Embryonic facial prominence (tissue), 1 donor: ENCODE results near the gene ZFP91.

ENCODE experiments used
- DNase-seq: peaks from one replicate; pipeline ENCODE4 v3.0.0-alpha.2; 2016; ENCODE audit errors: extremely low spot score

Gene ZFP91

DNA sequence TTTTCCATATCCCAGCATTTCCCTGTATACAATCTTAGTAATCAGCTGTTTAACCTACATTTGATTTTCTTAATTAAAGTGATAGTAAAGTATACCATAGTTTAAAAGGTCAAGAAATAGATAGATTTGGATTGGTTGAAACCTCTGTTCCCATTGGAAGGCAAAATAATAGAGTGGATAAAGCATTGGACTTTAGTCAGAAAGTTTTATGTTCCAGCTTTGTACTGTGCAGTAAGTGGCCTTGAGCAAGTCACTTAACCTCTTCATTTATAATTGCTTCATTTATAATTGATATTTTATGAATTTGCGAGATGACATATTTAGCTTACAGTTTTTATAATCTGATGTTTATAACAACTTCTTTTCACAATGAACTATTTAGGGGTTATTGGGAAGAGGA, 3.6 kb downstream of the ZFP91 start:
- no peak for DNase-seq

DNA sequence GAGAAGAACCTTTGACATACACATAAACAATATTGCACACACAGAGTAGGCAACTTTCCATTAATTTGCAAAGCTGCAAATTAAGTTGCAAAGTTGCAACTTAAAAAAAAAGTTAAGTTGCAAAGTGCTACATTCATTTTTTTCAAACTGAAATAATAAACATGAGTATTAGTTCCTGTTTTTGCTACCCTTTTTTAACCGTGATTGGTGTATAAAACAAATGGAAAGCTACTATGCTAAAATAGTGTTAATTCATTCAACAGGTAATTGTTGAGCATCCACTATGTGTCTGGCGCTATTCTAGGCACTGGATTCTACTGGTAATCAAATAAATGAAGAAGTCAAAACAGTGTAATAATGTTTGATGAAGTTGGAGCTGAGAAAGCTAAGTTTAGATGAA, 8.1 kb downstream of the ZFP91 start:
- no peak for DNase-seq

DNA sequence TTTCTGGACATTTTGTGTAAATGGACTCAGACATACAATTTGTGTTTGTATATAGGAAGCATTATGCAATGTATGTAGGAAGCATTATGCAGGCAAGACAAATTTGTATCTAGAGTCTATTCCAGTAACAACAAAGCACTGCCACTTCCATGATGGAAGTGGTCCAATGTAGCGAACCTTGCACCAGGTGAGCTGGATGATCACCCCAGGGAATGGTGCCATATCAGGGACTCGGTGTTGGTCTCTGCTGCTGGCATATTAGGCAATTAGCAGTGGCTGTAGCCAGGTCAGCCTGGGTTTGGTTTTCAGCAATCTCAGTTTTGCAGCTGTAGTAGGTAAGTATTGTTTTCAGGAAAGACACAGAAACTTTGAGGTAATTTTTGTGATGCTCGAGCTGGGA, 12.8 kb downstream of the ZFP91 start:
- no peak for DNase-seq

DNA sequence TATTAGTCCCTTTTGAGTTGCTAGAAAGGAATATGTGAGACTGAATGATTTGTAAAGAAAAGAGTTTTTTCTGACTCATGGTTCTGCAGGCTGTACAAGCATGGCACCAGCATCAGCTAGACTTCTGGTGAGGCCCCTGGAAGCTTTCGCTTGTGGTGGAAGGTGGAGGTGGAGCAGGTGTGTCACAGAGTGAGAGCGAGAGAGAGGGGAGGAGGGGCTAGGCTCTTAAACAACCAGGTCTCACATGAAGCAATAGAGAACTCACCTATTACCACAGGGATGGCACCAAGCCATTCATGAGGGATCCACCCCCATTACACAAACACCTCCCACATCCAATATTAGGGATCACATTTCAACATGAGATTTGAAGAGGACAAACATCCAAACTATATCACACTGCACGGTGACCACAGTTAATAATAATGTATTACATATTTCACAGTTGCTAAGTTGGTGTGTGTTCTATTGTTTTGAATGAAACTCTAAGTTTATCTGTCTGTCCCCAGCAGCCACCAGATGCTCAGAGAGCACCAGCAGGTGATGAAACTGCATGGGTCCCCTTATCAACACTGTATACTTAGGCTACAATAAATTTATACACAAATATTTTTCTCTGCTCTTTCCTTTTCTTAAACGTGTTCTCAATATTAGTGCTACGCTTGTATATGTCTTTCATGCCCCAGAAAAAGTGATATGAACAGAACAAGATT, 14.1 kb downstream of the ZFP91 start:
- DNase-seq = no peak

DNA sequence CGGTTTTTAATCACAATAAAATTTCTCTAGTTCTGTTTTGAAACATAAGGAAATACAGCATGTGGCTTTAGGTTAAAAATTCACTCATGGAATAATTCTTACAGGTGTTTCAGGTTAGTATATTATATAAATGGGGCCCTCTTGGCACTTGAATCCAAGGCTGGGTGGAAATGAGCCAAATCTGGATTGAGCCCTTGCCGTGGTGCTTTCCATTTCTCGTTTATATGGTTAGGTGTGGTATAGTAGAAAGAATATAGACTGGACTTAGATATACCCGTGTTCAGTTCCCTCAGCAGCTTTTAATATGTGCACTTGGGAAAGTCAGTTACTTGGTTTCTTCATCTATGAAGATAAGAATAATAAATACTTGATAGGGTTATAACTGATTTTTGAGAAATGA, 16.0 kb downstream of the ZFP91 start:
- DNase-seq = no peak

DNA sequence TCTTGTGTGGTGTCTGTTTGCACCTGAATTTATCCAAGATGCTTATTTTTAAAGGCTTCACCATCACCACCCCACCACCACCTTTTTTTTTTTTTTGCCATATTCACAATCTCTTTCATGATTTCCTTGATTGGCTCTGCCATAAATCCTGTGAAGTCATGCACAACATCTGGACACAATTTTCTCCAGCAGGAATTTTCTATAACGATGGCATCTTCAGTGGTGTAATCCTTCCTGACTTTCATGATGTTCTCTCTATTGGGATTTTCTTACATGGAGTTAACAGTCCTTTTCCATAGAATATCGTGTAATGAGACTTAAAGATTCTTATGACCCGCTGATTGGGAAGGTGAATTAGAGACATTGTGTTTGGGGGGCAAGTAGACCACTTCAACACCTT, 17.8 kb downstream of the ZFP91 start:
- no peak for DNase-seq

DNA sequence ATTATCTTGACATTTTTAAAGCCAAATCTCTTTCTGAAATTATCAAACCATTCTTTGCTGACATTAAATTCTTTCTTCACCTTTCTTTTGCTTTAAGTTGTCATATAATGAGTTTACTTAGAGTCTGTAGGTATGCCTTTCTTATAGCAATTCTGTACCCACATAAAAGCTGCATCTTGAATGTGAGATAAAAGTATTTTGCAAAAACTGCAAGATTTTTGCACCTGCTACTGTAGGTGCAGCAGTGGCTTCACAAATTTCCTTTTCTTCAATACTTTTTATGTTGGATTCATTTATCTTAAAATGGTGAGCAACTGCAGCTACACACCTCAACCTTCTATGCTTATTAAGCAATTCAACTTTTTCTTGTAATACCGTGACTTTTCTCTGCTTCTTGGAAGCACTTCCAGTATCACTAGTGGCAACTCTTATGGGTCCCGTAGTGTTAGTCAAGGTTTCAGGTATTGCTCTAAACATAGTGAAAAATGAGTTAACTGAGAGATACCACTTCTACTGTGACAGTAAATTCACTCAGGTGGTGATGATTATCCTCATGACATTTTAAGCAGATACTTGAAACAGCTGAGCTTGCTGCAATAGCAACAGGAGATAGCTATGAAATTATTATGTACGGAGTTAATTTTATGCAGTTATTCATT, 18.8 kb downstream of the ZFP91 start:
- DNase-seq = no peak

DNA sequence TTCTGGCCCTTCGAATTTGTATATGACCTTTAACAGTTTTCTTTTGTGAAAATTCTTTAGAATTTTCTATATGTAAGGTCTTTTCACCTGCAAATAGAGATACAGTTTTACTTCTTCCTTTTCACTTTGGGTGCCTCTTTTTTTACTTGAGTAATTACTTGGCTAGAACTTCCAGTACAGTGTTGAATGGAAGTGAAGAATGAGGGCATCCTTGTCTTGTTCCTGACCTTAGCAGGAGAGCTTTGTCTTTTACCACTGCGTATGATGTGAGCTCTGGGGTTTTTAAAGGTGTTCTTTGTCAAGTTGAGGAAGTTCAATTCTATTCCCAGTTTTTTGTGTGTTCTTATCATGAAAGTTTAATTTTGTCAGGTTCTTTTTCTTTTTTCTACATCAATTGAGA, 21.6 kb downstream of the ZFP91 start:
- DNase-seq = no peak

DNA sequence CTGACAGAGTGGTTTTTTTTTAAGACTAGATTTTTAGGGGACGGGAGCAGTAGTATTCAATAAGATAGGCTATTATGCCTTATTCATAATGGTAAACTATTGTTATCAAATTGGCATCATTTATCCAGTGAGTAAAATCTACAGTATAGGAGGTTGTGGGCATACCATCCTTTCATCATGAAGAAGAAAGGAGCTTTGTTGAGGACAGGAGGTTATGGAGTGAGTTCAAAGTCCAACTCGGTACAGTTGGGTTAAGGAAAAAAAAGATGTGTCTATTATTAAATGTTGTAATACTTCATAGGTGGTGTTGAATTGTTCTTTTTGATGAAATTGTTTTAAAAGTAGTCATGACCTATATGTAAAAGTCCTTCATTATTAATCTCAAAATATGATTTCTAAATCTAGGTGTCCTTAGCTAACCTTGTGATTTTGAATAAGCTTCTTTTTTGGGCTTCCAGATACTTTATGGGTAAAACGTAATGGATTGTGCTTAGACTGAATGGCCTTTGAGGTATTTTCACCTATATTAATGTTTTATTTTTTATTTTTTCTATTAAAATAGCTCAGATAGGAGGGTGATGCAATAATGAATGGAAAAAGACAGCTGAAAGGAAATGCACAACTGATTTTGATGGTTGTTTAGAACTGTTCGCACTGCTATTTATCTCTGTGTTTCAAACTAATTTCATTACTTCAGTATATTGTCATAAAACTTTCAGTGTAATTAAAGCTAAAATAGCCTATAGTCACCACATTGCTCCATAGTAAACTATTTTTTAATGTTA, 28.3 kb downstream of the ZFP91 start:
- no peak for DNase-seq

DNA sequence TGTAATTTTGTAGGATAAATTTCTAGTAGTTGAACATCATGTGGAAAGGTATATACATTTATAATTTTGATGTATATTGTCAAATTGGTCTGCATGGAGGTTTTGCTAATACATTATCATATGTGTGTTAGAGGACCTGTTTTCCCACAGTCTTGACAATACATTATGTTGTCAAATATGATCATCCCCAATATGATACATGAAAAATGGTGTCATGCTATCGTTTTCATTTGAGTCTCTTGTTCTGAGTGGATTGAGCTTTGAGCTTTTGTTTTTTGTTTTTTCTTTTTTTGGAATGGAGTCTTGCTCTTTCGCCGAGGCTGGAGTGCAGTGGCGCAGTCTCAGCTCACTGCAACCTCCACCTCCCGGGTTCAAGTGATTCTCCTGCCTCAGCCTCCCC, 29.5 kb downstream of the ZFP91 start:
- no peak for DNase-seq

DNA sequence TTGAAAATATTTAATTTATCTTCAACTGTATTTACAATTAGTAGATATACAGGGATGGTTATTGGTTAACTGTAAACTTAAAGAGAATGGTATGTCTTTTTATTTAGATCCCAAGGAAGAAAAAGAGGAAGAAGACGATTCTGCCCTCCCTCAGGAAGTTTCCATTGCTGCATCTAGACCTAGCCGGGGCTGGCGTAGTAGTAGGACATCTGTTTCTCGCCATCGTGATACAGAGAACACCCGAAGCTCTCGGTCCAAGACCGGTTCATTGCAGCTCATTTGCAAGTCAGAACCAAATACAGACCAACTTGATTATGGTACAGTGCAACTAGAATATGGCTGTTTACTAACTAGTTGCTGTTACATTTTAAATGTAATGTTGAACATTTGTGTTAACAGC, 30.9 kb downstream of the ZFP91 start:
- DNase-seq = no peak

DNA sequence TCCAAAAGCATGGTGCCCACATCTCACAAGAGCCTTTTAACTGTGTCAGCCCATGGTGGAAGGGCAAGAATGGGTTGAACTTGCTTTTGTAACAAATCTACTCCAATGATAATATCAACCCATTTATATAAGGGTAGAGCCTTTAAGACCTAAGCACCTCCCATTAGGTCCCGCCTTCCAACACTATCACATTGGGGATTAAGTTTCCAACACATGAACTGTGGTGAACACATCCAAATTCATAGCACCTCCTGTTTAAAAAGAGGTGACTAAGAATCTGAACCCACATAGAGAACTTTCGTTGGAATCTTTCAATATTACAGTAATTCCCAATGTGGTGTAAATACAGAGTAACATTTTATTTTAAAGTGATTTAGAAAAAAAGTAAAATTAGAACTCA, 34.4 kb downstream of the ZFP91 start:
- DNase-seq = no peak

DNA sequence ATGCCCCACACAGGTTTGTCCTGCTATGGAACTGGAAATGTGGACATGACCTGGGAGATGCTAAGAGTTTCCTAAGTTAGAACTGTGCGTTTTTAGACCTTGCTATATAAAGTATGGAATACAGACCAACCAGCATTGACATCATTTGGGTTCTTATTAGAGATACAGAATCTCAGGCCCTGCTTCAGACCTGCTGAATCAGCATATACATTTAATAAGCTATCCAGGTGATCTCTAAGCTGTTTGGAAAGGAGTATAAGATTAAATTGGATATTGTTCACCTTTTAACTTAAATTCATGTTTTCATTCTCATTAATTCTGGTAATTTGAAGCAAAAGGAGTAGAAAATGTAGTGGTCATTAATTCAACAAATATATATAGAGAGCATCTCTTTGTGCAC, 36.7 kb downstream of the ZFP91 start:
- DNase-seq = no peak

DNA sequence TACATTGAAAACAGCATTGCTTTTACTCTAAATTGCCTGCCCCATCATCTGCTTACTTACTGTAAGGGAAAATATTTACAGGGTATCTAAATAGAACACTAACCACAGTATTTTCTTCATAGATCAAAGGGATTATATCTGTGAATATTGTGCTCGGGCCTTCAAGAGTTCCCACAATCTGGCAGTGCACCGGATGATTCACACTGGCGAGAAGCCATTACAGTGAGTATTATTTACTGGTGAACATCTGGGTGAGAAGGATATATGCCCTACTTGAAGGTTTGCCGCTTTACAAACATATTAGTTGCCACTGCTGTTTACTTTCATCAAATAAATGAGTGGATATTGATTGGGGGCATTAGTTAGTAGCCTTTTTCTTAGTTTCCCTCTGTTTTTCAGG, 37.7 kb downstream of the ZFP91 start:
- DNase-seq = no peak

DNA sequence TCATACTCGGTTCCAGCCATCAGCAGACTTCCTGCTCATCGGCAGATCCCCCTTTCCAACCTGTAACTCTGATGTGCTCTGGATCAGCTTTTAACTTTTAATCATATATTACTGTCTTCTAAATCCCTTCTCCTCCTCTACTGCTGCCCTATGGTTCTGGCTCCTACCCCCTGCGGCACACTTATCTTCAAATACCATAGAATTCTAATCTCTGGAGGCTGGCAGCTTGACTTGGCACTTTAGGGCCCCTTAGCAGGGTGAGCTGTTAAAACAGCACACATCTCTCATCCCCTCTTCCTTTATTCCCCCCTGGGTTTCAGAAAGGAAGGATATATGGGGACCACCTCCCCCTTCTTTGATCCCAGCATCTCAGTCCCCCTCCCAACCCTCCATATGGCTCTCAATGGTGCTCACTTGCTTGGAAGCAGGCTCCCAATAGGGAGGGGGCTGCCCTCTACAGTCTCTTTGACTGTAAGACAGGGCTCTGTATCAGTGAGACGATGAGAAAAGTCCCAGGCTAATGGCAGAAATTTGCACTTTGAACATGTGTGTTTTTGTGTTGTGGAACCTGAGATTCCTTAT, 39.2 kb downstream of the ZFP91 start:
- DNase-seq = no peak

DNA sequence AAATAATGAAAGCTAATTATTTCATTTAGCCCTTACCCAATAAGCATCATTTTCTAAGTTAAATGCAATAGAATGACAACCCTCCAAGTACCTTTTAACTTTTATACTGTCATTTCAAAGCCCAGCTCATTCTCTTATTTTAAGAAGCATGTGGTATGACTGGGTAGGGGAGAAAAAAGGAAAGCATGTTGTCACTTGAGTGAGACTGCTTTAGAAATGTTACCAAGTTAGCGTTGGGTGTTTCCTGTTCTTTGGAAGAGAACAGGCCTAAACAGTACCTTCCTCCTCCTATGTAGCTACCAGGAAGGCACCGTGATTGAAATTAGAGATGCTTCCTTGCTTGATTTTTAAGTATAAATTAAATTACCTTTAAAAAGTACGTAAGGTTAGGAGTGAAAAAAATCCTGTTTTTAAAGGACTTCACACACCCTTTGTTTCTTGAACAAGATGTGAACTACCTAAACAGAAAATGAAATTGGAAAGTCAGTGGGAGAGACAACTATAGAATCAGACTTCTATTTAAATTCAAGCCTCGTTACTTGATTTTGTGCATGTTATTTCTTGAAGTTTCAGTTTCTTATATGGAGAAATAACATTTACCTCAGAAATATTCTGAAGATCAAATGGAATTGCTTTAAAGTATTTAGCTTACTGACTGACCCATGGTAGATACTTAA, 42.9 kb downstream of the ZFP91 start:
- DNase-seq = no peak

DNA sequence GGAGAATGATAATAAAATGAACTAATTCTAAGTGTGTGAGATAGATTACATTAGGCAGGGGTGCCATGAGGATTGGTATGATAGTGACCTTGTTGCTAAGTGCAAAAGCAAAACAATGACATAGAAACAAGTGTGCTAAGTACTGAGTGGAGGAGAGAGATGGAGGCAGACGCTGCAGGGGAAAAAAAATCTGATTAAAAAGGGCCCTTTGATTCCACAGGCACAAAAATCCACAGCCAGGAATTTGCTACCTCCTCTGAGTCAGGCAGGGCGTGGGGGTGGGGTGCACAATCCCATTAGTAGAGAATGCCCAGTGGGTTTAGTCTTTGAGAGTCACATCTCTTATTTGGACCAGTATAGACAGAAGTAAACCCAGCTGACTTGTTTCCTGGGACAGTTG, 43.5 kb downstream of the ZFP91 start, which contains the start of gene CNTF:
TSS of gene CNTF (plus strand) at position 322 of the 400 bp plus-strand sequence. CDS start 88 bp downstream, outside the sequence.
- DNase-seq = no peak

DNA sequence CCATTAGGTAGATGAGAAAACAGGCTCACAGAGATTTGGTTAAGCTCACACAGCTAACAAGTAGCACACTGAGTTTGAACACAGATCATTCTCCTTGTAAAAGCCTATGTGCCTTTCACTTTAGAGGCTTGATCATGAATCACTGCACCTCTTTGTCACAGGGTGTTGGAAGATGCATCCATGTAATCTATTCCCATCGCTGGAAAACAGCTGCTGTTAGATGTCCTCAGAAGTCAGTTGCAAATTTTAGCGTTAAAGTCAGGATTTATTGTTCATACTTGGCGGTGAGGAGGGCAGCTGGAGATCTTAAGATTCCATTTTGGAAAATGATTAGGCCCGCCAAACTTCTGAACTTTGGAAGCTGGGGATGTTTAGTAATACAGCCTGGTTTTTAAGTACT, 46.2 kb downstream of the ZFP91 start:
- no peak for DNase-seq

DNA sequence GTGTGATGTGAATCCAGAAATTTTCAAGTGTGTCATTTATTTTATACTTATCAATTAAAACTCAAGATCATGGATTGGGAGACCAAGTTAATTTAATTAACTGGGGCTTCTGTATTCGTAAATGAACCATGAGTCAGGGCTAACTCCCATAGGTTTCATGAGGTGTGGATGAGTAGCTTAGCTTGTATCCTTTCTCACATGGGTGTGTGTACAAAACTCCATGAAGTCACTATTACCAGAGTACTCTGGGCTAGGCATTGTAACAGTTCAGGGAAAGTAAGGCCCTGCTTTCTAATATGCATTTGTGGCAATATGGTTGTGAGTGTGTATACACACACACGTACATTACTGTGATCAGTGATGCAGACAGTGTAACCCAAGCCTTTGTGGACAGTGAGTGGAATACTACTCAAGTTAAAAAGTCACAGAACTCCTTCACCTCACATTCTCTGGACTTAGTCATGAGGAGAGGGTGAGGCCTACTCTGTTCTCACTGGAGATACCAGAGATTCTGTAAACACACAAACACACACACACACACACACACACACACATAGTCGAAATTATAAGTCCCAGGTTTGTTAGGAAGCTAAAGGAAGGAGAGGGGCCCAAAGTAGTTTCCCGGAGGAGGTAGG, 47.1 kb downstream of the ZFP91 start:
- DNase-seq = no peak

DNA sequence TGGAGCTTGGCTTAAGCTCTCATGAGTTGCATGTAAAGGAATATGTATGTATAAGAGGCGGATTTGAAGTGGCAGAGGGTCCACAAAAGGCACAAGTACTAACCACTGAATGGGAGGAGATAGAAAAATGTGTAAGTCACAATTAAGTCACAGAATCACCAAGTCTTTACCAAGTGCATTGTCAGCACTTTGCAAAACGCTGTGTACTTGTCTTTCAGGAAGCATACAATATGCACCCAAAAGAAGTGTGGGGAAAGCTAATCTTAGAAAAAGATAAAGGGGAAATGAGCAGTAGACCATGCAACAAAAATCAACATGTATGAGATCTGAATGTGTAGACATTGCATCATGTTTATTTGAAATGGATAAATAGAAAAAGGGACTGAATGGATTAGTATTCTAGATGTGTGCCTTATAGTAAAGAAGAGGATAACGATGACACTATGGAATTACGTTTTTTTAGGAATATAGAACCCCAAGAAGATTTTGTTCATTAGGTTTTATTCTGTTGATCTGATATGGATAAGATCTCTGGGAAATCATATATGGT, 48.1 kb downstream of the ZFP91 start:
- DNase-seq = no peak

DNA sequence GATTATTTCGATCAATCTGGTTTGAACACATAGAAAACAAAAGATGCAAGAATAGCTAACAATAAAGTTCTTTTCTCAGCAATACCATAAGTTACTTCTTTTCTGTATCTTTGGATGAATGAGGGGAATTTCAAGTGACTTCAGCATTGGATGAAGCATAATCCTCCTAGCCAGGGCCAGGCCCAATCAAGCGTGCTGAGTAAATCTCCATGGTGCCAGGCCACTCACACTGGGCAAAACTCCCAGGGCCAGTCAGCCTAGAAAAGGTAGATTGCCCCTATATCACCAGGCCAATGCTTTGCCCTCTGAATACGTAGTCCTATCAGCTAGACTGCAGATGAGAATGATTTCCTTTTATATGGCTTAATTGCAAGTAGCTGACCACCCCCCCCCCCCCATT, 49.6 kb downstream of the ZFP91 start:
- no peak for DNase-seq
